HepG2 (cell line): Measurements from ENCODE around the gene LAMB4. TPM values are rescaled to one million over a fixed set of nuclear protein-coding genes. Genes with fewer than 3 reads are reported as not detected.

Experiments used
- CBFB ChIP-seq: sonication (generic); formaldehyde crosslinking; IDR thresholded peaks from 2 replicates; pipeline ENCODE4 v1.4.0; 2020; ENCODE audit warnings: missing genetic modification reagents
- CCAR2 ChIP-seq: fragments of 200-400 bp; formaldehyde crosslinking; optimal IDR thresholded peaks from 2 replicates; pipeline ENCODE3; 2018; ENCODE audit warnings: low read depth, mild to moderate bottlenecking, low read length, moderate library complexity
- FLYWCH1 ChIP-seq: sonication (generic); formaldehyde crosslinking; IDR thresholded peaks from 2 replicates; pipeline ENCODE4 v1.8.1; 2023; ENCODE audit warnings: mild to moderate bottlenecking, missing genetic modification reagents
- FOXK1 ChIP-seq: sonication (generic); formaldehyde crosslinking; IDR thresholded peaks from 2 replicates; pipeline ENCODE4 v1.4.0; 2020; ENCODE audit warnings: low read depth, missing genetic modification reagents, borderline replicate concordance
- GABPA ChIP-seq, 2 experiments: IDR thresholded peaks; 2 replicates each; pipeline ENCODE4 v1.6.1; 2011 to 2016; ENCODE audit warnings: low read depth in 2 of 2, low read length in 1 of 2, missing biosample characterization in 1 of 2, missing genetic modification characterization in 1 of 2
- HDAC2 ChIP-seq: sonication (generic); formaldehyde crosslinking; IDR thresholded peaks from 2 replicates; pipeline ENCODE4 v1.4.0; 2020; ENCODE audit warnings: missing genetic modification reagents
- HNF4A ChIP-seq: sonication (generic); formaldehyde crosslinking; IDR thresholded peaks from 2 replicates; pipeline ENCODE4 v1.4.0; 2020; ENCODE audit warnings: missing genetic modification reagents
- MED8 ChIP-seq: sonication (generic); formaldehyde crosslinking; IDR thresholded peaks from 2 replicates; pipeline ENCODE4 v1.8.1; 2023; ENCODE audit warnings: mild to moderate bottlenecking, missing genetic modification reagents; ENCODE audit not compliant: insufficient replicate concordance
- MYNN ChIP-seq: sonication (generic); formaldehyde crosslinking; IDR thresholded peaks from 2 replicates; pipeline ENCODE4 v1.4.0; 2020; ENCODE audit warnings: mild to moderate bottlenecking, low read depth, missing genetic modification reagents
- NFE2 ChIP-seq: sonication (generic); formaldehyde crosslinking; IDR thresholded peaks from 2 replicates; pipeline ENCODE4 v1.4.0; 2020; ENCODE audit warnings: missing genetic modification reagents
- PAX8 ChIP-seq: sonication (generic); formaldehyde crosslinking; IDR thresholded peaks from 2 replicates; pipeline ENCODE4 v1.8.0; 2022; ENCODE audit warnings: mild to moderate bottlenecking, missing genetic modification reagents, borderline replicate concordance
- YY1 ChIP-seq: IDR thresholded peaks from 2 replicates; pipeline ENCODE4 v1.6.1; 2011; ENCODE audit warnings: low read length, low read depth, moderate library complexity, mild to moderate bottlenecking; ENCODE audit not compliant: insufficient read depth, insufficient replicate concordance
- ZBTB20 ChIP-seq: sonication (generic); formaldehyde crosslinking; IDR thresholded peaks from 2 replicates; pipeline ENCODE4 v1.8.1; 2023; ENCODE audit warnings: missing genetic modification reagents, low read depth, mild to moderate bottlenecking, borderline replicate concordance
- ZFP36L1 ChIP-seq: sonication (generic); formaldehyde crosslinking; IDR thresholded peaks from 2 replicates; pipeline ENCODE4 v1.8.0; 2022; ENCODE audit warnings: mild to moderate bottlenecking, missing genetic modification reagents, moderate library complexity
- ZFP36L2 ChIP-seq: sonication (generic); formaldehyde crosslinking; IDR thresholded peaks from 2 replicates; pipeline ENCODE4 v1.4.0; 2020; ENCODE audit warnings: missing genetic modification reagents
- ZNF205 ChIP-seq: IDR thresholded peaks from 2 replicates; pipeline ENCODE4 v1.6.1; 2018; ENCODE audit warnings: missing biosample characterization, missing genetic modification reagents
- ZNF264 ChIP-seq: sonication (generic); formaldehyde crosslinking; IDR thresholded peaks from 2 replicates; pipeline ENCODE4 v1.4.0; 2020; ENCODE audit warnings: missing genetic modification reagents
- ZNF292 ChIP-seq: sonication (generic); formaldehyde crosslinking; IDR thresholded peaks from 2 replicates; pipeline ENCODE4 v1.8.1; 2022; ENCODE audit warnings: mild to moderate bottlenecking, low read depth, missing genetic modification reagents, borderline replicate concordance
- ZNF343 ChIP-seq: sonication (generic); formaldehyde crosslinking; IDR thresholded peaks from 2 replicates; pipeline ENCODE4 v1.4.0; 2020; ENCODE audit warnings: mild to moderate bottlenecking, missing genetic modification reagents
- ZNF839 ChIP-seq: sonication (generic); formaldehyde crosslinking; IDR thresholded peaks from 2 replicates; pipeline ENCODE4 v1.4.0; 2020; ENCODE audit warnings: missing genetic modification reagents, mild to moderate bottlenecking, borderline replicate concordance
- polyA plus RNA-seq, 8 experiments: library from polyadenylated mRNA; depleted of rRNA in 3 of 8; stranded (reverse) in 7 of 8; unstranded in 1 of 8; fragments of >200 nt; fragmentation: Illumina TruSeq in 4 of 8; extraction: Trizol in 4 of 8; gene quantifications; 2 replicates each; pipeline versions ENCODE4 v1.2.1 to v1.2.3, GENCODE V29; 2011 to 2016; ENCODE audit warnings: low read depth in 4 of 8, missing spikeins in 1 of 8, mixed read lengths in 1 of 8; ENCODE audit not compliant: insufficient read depth in 1 of 8
- total RNA-seq, 5 experiments: library from RNA; depleted of rRNA; stranded (reverse); fragments of >200 nt; fragmentation: Illumina TruSeq; extraction: Trizol; gene quantifications; 2 replicates each; pipeline ENCODE4 v1.2.3, GENCODE V29; 2016; ENCODE audit warnings: low read depth in 1 of 5
- TF ChIP-seq, protein P1 (sequence below): sonication (generic); formaldehyde crosslinking; IDR thresholded peaks from 2 replicates; pipeline ENCODE4 v1.5.1; 2020; ENCODE audit warnings: mild to moderate bottlenecking, missing genetic modification reagents, borderline replicate concordance
- TF ChIP-seq, protein P2 (sequence below): sonication (generic); formaldehyde crosslinking; IDR thresholded peaks from 2 replicates; pipeline ENCODE4 v1.9.0; 2022; ENCODE audit warnings: low read depth, missing genetic modification reagents
- TF ChIP-seq, protein P3 (sequence below): sonication (generic); formaldehyde crosslinking; IDR thresholded peaks from 2 replicates; pipeline ENCODE4 v1.4.0; 2020; ENCODE audit warnings: missing genetic modification reagents, mild to moderate bottlenecking, borderline replicate concordance

The LAMB4 gene
- total and polyA plus RNA-seq, 2 of the 13 experiments (the other 11 are each of a cell fraction or from before 2014, with no cell fraction given), result 0.05 TPM; not detected in 1

DNA sequence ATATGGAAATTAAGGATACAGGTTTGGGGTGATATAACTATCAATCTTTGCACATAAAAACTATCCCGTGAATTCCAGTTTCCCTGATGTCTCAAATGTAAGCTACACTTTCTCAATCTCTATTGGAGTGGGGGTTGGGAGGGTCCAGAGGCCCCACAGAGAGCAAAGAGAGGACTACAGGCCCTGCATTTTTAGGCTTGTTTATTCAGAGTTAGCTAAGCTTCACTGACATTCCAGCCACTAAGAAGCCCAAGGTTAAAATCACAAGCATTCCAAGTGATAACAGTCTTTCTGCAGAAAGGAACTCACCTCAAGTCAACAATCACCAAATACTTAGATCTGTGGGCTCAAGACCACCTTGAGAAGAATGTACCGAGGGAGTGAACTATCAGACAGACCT lies 95.6 kb downstream of the LAMB4 start (continued):
- TF ChIP-seq HNF4A (CRISPR knock-in tag) (peak; percentile 83), MYNN (CRISPR knock-in tag) (no peak), FOXK1 (peak; percentile 31; the same call in 1 of the 2 replicates), YY1 (no peak), ZNF264 (peak; percentile 59; the same call in 1 of the 2 replicates), ZFP36L2 (CRISPR knock-in tag) (no peak), CBFB (0 out of 2 replicates have a peak, but pooled peaks have one; percentile 43), ZNF292 (peak; percentile 43; the same call in 1 of the 2 replicates), GABPA (IDR thresholded peaks at IDR 0.05; ENCODE audit: low read depth, low read length) (no peak), GABPA (CRISPR knock-in tag; IDR thresholded peaks at IDR 0.05; ENCODE audit: low read depth) (no peak), ZNF343 (CRISPR knock-in tag) (no peak), ZNF839 (CRISPR knock-in tag) (no peak), HDAC2 (CRISPR knock-in tag) (peak; percentile 93), ZNF205 (peak; percentile 58; the same call in 1 of the 2 replicates), FLYWCH1 (no peak), ZBTB20 (CRISPR knock-in tag) (no peak), PAX8 (CRISPR knock-in tag) (no peak), MED8 (CRISPR knock-in tag) (no peak), NFE2 (CRISPR knock-in tag) (no peak), CCAR2 (no peak), ZFP36L1 (CRISPR knock-in tag) (no peak)
- TF ChIP-seq, protein P1, sequence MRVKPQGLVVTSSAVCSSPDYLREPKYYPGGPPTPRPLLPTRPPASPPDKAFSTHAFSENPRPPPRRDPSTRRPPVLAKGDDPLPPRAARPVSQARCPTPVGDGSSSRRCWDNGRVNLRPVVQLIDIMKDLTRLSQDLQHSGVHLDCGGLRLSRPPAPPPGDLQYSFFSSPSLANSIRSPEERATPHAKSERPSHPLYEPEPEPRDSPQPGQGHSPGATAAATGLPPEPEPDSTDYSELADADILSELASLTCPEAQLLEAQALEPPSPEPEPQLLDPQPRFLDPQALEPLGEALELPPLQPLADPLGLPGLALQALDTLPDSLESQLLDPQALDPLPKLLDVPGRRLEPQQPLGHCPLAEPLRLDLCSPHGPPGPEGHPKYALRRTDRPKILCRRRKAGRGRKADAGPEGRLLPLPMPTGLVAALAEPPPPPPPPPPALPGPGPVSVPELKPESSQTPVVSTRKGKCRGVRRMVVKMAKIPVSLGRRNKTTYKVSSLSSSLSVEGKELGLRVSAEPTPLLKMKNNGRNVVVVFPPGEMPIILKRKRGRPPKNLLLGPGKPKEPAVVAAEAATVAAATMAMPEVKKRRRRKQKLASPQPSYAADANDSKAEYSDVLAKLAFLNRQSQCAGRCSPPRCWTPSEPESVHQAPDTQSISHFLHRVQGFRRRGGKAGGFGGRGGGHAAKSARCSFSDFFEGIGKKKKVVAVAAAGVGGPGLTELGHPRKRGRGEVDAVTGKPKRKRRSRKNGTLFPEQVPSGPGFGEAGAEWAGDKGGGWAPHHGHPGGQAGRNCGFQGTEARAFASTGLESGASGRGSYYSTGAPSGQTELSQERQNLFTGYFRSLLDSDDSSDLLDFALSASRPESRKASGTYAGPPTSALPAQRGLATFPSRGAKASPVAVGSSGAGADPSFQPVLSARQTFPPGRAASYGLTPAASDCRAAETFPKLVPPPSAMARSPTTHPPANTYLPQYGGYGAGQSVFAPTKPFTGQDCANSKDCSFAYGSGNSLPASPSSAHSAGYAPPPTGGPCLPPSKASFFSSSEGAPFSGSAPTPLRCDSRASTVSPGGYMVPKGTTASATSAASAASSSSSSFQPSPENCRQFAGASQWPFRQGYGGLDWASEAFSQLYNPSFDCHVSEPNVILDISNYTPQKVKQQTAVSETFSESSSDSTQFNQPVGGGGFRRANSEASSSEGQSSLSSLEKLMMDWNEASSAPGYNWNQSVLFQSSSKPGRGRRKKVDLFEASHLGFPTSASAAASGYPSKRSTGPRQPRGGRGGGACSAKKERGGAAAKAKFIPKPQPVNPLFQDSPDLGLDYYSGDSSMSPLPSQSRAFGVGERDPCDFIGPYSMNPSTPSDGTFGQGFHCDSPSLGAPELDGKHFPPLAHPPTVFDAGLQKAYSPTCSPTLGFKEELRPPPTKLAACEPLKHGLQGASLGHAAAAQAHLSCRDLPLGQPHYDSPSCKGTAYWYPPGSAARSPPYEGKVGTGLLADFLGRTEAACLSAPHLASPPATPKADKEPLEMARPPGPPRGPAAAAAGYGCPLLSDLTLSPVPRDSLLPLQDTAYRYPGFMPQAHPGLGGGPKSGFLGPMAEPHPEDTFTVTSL, result peak; percentile 65; the same call in 1 of the 2 replicates
- TF ChIP-seq, protein P2, sequence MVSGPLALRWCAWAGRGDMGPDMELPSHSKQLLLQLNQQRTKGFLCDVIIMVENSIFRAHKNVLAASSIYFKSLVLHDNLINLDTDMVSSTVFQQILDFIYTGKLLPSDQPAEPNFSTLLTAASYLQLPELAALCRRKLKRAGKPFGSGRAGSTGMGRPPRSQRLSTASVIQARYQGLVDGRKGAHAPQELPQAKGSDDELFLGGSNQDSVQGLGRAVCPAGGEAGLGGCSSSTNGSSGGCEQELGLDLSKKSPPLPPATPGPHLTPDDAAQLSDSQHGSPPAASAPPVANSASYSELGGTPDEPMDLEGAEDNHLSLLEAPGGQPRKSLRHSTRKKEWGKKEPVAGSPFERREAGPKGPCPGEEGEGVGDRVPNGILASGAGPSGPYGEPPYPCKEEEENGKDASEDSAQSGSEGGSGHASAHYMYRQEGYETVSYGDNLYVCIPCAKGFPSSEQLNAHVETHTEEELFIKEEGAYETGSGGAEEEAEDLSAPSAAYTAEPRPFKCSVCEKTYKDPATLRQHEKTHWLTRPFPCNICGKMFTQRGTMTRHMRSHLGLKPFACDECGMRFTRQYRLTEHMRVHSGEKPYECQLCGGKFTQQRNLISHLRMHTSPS (CRISPR knock-in tag), result no peak
- TF ChIP-seq, protein P3, sequence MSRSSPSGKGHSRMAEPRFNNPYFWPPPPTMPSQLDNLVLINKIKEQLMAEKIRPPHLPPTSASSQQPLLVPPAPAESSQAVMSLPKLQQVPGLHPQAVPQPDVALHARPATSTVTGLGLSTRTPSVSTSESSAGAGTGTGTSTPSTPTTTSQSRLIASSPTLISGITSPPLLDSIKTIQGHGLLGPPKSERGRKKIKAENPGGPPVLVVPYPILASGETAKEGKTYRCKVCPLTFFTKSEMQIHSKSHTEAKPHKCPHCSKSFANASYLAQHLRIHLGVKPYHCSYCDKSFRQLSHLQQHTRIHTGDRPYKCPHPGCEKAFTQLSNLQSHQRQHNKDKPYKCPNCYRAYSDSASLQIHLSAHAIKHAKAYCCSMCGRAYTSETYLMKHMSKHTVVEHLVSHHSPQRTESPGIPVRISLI (CRISPR knock-in tag), result peak; percentile 18; the same call in 1 of the 2 replicates
